Transverse colon (tissue), 4 donors: ENCODE data around the gene CHCHD6. TPM values are rescaled to one million over a fixed set of nuclear protein-coding genes. Genes with fewer than 3 reads are reported as not detected.
A peak's percentile ranks its signal among the peaks of the same experiment; 100 is the strongest.

Source experiments
- DNase-seq: peaks from one replicate; pipeline ENCODE4 v3.0.0-alpha.2; 2019
- H3K27ac ChIP-seq, 4 donors: fragments of 200-600 bp; sonication (generic); 2 replicates each; pipeline ENCODE4 v1.5.1; 2016 to 2018; ENCODE audit warnings: inconsistent platforms in 4 of 4
- H3K27me3 ChIP-seq: fragments of 200-600 bp; sonication (generic); 2 replicates; pipeline ENCODE4 v1.5.1; 2017; ENCODE audit warnings: inconsistent platforms
- H3K36me3 ChIP-seq, 4 donors: fragments of 200-600 bp; sonication (generic); 2 replicates each; pipeline ENCODE4 v1.5.1; 2017 to 2019; ENCODE audit warnings: inconsistent platforms in 4 of 4
- H3K4me1 ChIP-seq, 4 donors: fragments of 200-600 bp; sonication (generic); 2 replicates each; pipeline ENCODE4 v1.5.1; 2017 to 2020; ENCODE audit warnings: inconsistent platforms in 4 of 4
- H3K4me3 ChIP-seq, 4 donors: fragments of 200-600 bp; sonication (generic); 1 replicate in 1 of 4; 2 replicates in 3 of 4; pipeline versions ENCODE4 v1.5.1 to v1.6.1; 2017 to 2019; ENCODE audit warnings: inconsistent platforms in 4 of 4
- H3K9me3 ChIP-seq, 2 donors: fragments of 200-600 bp; sonication (generic); 2 replicates each; pipeline ENCODE4 v1.5.1; 2017 to 2019; ENCODE audit warnings: inconsistent platforms in 2 of 2
- EP300 ChIP-seq: sonication (generic); formaldehyde crosslinking; IDR thresholded peaks from one replicate; pipeline ENCODE4 v1.6.1; 2017; ENCODE audit warnings: antibody characterized with exemption, low read depth
- POLR2A ChIP-seq: fragments of 450-650 bp; IDR thresholded peaks from one replicate; pipeline ENCODE4 v1.6.1; 2016; ENCODE audit warnings: antibody characterized with exemption, mild to moderate bottlenecking, moderate library complexity
- POLR2AphosphoS5 ChIP-seq, 3 donors: sonication (generic); formaldehyde crosslinking; IDR thresholded peaks; one replicate each; pipeline ENCODE4 v1.6.1; 2016; ENCODE audit warnings: antibody characterized with exemption in 3 of 3
- WGBS, 2 donors: methylation state at CpG; one replicate each; pipeline ENCODE4 v1.1.5; 2018; ENCODE audit warnings: low coverage in 1 of 2; 5-methylcytosine and 5-hydroxymethylcytosine counted together
- in situ Hi-C, 4 donors: fragments of 200-750 bp; cut with MboI; loops; one replicate each; pipeline versions ENCODE4 v1.15.0 to v1.15.1; 2017; ENCODE audit warnings: low sequenced_read_pairs in 3 of 4, low pct_ligation_motif_present in 1 of 4, low pct_unique_long_range_greater_than_20kb in 1 of 4
- intact Hi-C: fragments of 100-400 bp; cut with DNase I; formaldehyde crosslinking; loops from one replicate; pipeline ENCODE4 v1.15.1; 2023; ENCODE audit warnings: low total_unique reads
- total RNA-seq, 4 donors: library from RNA; depleted of rRNA; stranded (reverse); fragments of >200 nt; gene quantifications; one replicate each; pipeline ENCODE4 v1.1.0, GENCODE V29; 2016
- TF ChIP-seq, protein P1 (sequence below), 5 experiments: fragments of 200-600 bp in 3 of 5; fragments of 450-650 bp in 2 of 5; sonication (generic) in 3 of 5; IDR thresholded peaks; 1 replicate in 2 of 5; 2 replicates in 3 of 5; pipeline ENCODE4 v1.5.1; 2016 to 2017; ENCODE audit warnings: antibody characterized with exemption in 5 of 5, inconsistent platforms in 3 of 5, mild to moderate bottlenecking in 2 of 5, moderate library complexity in 1 of 5

Gene CHCHD6, protein sequence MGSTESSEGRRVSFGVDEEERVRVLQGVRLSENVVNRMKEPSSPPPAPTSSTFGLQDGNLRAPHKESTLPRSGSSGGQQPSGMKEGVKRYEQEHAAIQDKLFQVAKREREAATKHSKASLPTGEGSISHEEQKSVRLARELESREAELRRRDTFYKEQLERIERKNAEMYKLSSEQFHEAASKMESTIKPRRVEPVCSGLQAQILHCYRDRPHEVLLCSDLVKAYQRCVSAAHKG
- total RNA-seq = 10 to 100 TPM in 1 of 4 donors, 1 to 10 TPM in 3; 4.6 to 12.1 (median 5.3) TPM

DNA sequence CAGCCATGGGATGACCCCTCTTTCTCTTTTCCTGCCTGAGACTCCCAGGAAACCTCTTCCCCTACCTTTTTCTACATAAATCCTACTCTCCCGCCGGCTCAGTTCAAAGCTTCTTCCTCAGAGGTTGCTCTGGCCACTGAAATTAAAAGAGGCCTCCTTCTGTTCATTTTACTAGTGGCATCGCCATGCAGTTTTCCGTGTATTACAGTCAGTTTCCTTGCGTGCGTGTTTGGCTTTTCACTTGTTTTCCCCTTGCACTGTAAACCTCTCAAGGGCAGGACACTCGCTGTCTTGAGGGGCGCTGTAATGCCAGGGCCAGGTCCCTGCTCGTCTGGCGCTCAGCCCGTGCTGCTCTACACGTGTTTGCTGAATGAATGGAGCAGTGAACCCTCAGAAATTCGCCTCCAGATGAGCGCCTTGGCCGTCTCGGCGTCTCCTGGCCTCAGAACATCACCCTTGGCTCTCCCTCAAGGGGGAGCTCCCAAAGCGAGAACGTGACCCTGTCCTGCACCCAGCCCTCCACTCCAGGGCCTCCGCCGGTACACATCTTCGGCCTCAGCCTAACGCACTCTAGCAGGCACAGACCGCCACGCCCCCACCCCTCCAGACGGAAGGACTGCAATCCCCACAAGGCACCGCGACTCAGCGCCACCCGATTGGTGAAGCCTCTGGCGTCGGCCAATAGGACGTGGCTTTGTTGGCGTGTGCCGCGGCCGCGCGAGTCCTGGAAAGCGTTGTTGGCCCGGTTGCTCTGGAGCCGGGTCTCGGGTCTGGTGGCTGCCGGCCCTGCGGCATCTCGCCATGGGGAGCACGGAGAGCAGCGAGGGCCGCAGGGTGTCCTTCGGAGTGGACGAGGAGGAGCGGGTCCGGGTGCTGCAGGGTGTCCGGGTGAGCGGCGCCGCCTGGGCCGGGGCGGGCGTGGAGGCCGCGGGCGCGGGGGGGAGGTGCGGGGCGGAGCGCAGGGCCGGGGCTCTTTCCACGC, at the start of gene CHCHD6:
Gene CHCHD6 (plus strand): TSS at position 729 of the 982 bp plus-strand sequence. CDS start 73 bp downstream, at position 802.
- 3 to 8% methylated on average over 7 to 34 of the region's 69 CpGs for WGBS, 2 donors
- peak; percentile 95 for DNase-seq
- Histone ChIP-seq H3K4me3 (peak within 1 kb of the TSS; percentile 72 to 82 (median 80)), H3K36me3 (no peaks in the 10 kb centered on the region), H3K27ac (peak within 1 kb of the TSS in 3 of 4 donors; percentile 9 to 69 (median 61)), H3K27me3 (peaks cover 21% of the 10 kb centered on the region), H3K4me1 (peaks cover 0 to 15% (median 12%) of the 10 kb centered on the region in 4 donors), H3K9me3 (no peaks in the 10 kb centered on the region)
- intact Hi-C loops (no loop called here), in situ Hi-C loops (no loop called here)
- TF ChIP-seq EP300 (no peak), POLR2AphosphoS5 (IDR thresholded peaks at IDR 0.05) (peak in 1 of 3 donors; percentile 39)
- TF ChIP-seq, protein P1, sequence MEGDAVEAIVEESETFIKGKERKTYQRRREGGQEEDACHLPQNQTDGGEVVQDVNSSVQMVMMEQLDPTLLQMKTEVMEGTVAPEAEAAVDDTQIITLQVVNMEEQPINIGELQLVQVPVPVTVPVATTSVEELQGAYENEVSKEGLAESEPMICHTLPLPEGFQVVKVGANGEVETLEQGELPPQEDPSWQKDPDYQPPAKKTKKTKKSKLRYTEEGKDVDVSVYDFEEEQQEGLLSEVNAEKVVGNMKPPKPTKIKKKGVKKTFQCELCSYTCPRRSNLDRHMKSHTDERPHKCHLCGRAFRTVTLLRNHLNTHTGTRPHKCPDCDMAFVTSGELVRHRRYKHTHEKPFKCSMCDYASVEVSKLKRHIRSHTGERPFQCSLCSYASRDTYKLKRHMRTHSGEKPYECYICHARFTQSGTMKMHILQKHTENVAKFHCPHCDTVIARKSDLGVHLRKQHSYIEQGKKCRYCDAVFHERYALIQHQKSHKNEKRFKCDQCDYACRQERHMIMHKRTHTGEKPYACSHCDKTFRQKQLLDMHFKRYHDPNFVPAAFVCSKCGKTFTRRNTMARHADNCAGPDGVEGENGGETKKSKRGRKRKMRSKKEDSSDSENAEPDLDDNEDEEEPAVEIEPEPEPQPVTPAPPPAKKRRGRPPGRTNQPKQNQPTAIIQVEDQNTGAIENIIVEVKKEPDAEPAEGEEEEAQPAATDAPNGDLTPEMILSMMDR (IDR thresholded peaks at IDR 0.05) = peak in 1 of 5 experiments; percentile 24

DNA sequence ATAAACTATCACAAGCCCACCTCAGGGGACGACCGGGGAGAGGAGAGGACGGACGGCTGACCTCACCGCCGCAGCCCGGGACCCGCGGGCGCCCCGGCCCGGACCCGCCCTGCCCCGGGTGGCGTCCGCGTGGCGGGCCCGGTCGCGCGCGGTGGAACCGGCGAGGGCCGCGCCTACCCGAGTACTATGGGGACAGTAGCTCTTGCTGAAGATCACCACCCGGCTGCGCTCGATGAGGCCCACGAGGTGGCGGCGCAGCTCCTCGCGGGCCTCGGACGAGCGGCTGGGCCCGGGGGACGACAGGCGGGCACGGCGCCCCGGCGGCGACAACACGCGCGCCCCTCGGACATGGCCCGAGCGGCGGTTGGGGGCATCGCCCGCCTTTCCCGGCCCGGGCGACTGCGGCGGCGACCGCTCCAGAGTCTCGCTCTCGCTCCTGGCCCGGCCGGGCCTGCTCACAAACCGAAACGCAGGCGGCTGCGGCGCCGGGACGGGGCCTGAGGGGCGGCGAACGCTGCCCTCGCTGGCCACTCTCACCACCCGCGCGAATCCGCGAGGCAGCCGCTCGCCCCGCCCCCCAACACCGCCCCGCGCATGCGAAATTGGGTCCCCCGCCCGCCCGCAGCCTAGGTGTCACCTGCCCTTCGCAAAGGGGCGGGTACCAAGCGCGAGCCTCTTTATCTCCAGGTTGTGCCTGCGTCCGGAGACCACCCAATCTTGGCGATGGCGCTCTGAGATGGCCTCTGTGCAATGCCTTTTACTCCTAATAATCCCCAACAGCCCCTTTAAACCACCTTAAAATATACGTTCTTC, 49.3 kb upstream of the CHCHD6 start, which contains the start of gene TXNRD3:
Gene TXNRD3 (minus strand): TSS at position 554 of the 813 bp plus-strand sequence.
- in situ Hi-C loops = no loop called here
- no peaks in the 10 kb centered on the region for H3K36me3 ChIP-seq
- intact Hi-C loops = no loop called here
- peak within 1 kb of the TSS; percentile 66 to 93 (median 76) for H3K4me3 ChIP-seq
- 0 to 2% methylated on average over 1 to 36 of the region's 102 CpGs for WGBS, 2 donors
- peak; percentile 87 for DNase-seq
- no peaks in the 10 kb centered on the region for H3K9me3 ChIP-seq
- peaks cover 0 to 7% (median 3%) of the 10 kb centered on the region in 4 donors for H3K4me1 ChIP-seq
- H3K27ac ChIP-seq = peak within 1 kb of the TSS; percentile 81 to 88 (median 86)
- peaks cover 9% of the 10 kb centered on the region for H3K27me3 ChIP-seq
- TF ChIP-seq POLR2AphosphoS5 (IDR thresholded peaks at IDR 0.05) (peak; percentile 26 to 67 (median 65)), POLR2A (peak; percentile 52), EP300 (no peak)
- TF ChIP-seq, protein P1 (IDR thresholded peaks at IDR 0.05) = no peak

DNA sequence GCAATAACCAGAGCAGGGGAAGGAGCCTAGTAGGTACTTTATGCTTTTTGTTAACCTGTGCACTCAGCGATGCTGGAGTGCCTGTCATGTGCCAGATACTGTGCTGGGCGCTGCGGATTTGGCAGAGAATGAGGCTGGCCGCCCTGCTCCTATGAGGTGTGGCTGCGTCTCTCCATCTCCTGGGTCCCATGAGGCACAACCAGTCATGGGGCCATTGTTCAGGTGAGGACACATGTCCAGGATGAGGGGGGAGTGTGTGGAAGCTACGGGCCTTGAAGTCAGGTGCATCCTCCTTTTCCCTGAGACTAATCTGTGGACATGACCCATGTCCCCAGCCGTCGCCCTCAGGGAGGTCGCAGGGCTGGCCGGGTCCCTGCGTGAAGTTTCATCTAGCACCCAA, 48.2 kb upstream of the CHCHD6 start:
- no peak overlapping the region for H3K27ac ChIP-seq
- DNase-seq = no peak
- H3K4me1 ChIP-seq = peaks cover 0 to 7% (median 3%) of the 10 kb centered on the region in 4 donors
- no peaks in the 10 kb centered on the region for H3K36me3 ChIP-seq
- peaks cover 20% of the 10 kb centered on the region for H3K27me3 ChIP-seq
- TF ChIP-seq POLR2A = no peak
- TF ChIP-seq EP300 = no peak
- TF ChIP-seq, protein P1 (IDR thresholded peaks at IDR 0.05) = no peak
- no peak for TF ChIP-seq POLR2AphosphoS5 (IDR thresholded peaks at IDR 0.05)
- H3K4me3 ChIP-seq = no peak overlapping the region
- in situ Hi-C loops (no loop called here), intact Hi-C loops (no loop called here)
- 95% methylated on average over 11 of the region's 11 CpGs; no CpG with 5 or more reads in 1 of the 2 donors for WGBS, 2 donors
- H3K9me3 ChIP-seq = no peaks in the 10 kb centered on the region
